Colonic mucosa (tissue), 4 donors: ENCODE data around the gene TMEM81. TPM values are rescaled to one million over a fixed set of nuclear protein-coding genes. Genes with fewer than 3 reads are reported as not detected.

ENCODE experiments used
- DNase-seq: peaks from one replicate; pipeline ENCODE4 v3.0.0-alpha.2; 2020
- H3K27ac ChIP-seq: fragments of 200-600 bp; one replicate; pipeline ENCODE4 v1.8.0; 2021
- H3K27me3 ChIP-seq: fragments of 200-600 bp; one replicate; pipeline ENCODE4 v1.8.0; 2021
- H3K36me3 ChIP-seq: fragments of 200-600 bp; one replicate; pipeline ENCODE4 v1.8.0; 2021
- H3K4me1 ChIP-seq: fragments of 200-600 bp; one replicate; pipeline ENCODE4 v1.8.0; 2021; ENCODE audit warnings: mild to moderate bottlenecking
- H3K4me3 ChIP-seq: fragments of 200-600 bp; one replicate; pipeline ENCODE4 v1.8.0; 2021
- H3K9ac ChIP-seq, 2 donors: one replicate each; pipeline ENCODE4 v1.7.0; 2013; ENCODE audit warnings: control low read depth in 2 of 2, low read depth in 2 of 2, low read length in 2 of 2
- H3K9me3 ChIP-seq: fragments of 200-600 bp; one replicate; pipeline ENCODE4 v1.8.0; 2021
- intact Hi-C: fragments of 100-400 bp; cut with DNase I; formaldehyde crosslinking; loops from one replicate; pipeline ENCODE4 v1.14.1; 2022
- total RNA-seq, 2 donors: library from RNA; stranded (reverse); fragmentation: NEBNext Ultra II Directional in 1 of 2; extraction: Animal tissue kit (Norgen Biotek cat#: 25700) in 1 of 2; gene quantifications; one replicate each; pipeline ENCODE4 v1.2.1, GENCODE V29; 2021
- TF ChIP-seq, protein P1 (sequence below): fragments of 200-600 bp; IDR thresholded peaks from one replicate; pipeline ENCODE4 v1.8.0; 2022; ENCODE audit warnings: antibody characterized with exemption, mild to moderate bottlenecking
- donor health status: healthy.
- donor health status: DM: no; HTN: no; CAD: no.
- donor health status: DM: no; HTN: no; CAD: no.

TMEM81 gene
- total RNA-seq: 1 to 10 TPM; 2.4 to 2.5 TPM

DNA sequence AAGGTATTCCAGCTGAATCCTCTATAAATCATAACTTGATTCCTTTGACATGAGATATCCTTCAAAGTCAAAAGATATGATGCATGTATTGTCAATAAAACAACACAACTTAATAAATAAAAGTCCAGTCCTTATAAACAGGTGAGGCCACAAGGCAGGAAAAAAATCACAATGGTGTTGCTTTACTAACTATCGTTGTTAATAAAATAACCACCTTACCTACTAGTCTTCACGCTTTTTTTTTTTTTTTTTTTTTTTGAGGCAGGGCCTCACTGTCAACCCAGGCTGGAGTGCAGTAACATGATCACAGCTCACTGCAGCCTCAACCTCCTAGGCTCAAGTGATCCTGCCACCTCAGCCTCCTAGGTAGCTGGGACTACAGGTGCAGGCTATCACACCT lies at the start of gene TMEM81:
TSS of gene TMEM81 (minus strand) at position 101 of the 400 bp plus-strand sequence. CDS start 140 bp downstream, outside the sequence.
- intact Hi-C loops: no loop called here
- DNase-seq: no peak
- no peak within 1 kb of the TSS for H3K27ac ChIP-seq
- H3K4me3 ChIP-seq: no peak within 1 kb of the TSS
- H3K9ac ChIP-seq: no peak within 1 kb of the TSS
- H3K27me3 ChIP-seq: no peaks in the 10 kb centered on the region
- H3K4me1 ChIP-seq: no peaks in the 10 kb centered on the region
- no peaks in the 10 kb centered on the region for H3K9me3 ChIP-seq
- TF ChIP-seq, protein P1, sequence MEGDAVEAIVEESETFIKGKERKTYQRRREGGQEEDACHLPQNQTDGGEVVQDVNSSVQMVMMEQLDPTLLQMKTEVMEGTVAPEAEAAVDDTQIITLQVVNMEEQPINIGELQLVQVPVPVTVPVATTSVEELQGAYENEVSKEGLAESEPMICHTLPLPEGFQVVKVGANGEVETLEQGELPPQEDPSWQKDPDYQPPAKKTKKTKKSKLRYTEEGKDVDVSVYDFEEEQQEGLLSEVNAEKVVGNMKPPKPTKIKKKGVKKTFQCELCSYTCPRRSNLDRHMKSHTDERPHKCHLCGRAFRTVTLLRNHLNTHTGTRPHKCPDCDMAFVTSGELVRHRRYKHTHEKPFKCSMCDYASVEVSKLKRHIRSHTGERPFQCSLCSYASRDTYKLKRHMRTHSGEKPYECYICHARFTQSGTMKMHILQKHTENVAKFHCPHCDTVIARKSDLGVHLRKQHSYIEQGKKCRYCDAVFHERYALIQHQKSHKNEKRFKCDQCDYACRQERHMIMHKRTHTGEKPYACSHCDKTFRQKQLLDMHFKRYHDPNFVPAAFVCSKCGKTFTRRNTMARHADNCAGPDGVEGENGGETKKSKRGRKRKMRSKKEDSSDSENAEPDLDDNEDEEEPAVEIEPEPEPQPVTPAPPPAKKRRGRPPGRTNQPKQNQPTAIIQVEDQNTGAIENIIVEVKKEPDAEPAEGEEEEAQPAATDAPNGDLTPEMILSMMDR: no peak
- H3K36me3 ChIP-seq: peaks cover 7% of the 10 kb centered on the region

DNA sequence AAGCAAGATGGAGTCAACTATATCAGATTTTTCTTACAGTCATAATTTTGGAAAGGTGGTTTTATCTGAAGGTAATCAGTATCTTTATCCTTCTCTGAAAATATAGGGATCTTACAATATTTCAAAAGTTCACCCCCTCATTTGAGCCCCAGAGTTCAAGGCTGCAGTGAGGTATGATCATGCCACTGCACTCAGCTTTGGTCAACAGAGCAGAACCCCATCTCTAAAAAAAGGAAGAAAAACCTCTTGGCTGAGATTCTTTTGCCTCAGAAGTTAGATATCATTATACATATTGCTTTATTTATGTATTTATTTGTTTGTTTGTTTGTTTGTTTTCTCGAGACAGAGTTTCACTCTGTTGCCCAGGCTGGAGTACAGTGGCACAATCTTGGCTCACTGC lies 49.0 kb upstream of the TMEM81 start:
- TF ChIP-seq, protein P1: no peak
- Histone ChIP-seq H3K9me3 (no peaks in the 10 kb centered on the region), H3K27me3 (no peaks in the 10 kb centered on the region), H3K9ac (no peak overlapping the region), H3K4me3 (no peak overlapping the region), H3K36me3 (no peaks in the 10 kb centered on the region), H3K4me1 (no peaks in the 10 kb centered on the region), H3K27ac (no peak overlapping the region)
- no peak for DNase-seq
- intact Hi-C loops: no loop called here

DNA sequence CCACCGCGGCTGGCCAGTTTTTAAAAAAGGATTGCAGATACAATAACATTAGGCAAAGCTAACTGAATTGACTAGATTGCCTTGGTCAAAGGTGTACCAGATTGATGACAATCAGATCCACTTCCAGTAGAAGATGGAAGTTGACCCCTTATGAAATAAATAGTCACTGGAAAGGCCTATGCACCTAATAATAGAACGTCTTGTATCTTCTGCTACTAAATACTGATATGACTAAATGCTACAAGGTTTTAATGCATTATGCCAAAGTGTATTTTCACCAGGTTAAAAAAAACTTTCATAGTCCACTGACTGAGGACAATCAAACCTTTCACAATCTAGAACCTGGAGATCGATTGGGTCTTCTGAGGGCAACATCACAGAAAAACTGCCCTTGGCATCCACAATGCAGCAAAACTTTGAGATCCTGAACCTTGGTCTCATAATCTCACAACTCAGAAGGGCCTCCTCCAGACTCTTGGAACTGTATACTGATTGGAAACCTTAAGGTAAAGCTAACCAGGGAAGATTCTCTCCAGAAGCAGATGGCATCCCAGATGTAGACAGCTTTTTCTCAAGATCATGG lies 45.3 kb upstream of the TMEM81 start:
- H3K9me3 ChIP-seq: no peaks in the 10 kb centered on the region
- H3K4me1 ChIP-seq: no peaks in the 10 kb centered on the region
- no peaks in the 10 kb centered on the region for H3K36me3 ChIP-seq
- TF ChIP-seq, protein P1: no peak
- H3K4me3 ChIP-seq: no peak overlapping the region
- no peak overlapping the region for H3K9ac ChIP-seq
- no peak overlapping the region for H3K27ac ChIP-seq
- H3K27me3 ChIP-seq: no peaks in the 10 kb centered on the region
- intact Hi-C loops: no loop called here
- DNase-seq: no peak

DNA sequence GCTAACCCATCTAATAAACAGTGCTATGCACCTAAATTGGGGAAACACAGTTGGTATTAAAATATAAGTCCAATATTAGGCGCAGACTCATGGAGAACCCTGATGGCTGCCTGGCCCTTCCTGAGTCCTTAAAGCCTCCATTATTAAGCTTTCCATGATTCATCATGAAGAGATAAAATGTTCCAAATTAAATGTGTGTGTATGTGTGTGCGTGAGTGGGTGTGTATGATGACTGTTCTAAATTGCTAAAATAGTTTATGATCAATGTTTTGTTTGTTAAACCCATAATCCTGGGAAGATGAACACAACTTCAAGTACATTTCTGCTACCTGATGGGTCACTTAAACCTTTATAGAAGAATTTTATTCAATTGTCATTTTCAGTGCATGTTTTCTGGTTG lies 43.8 kb upstream of the TMEM81 start:
- H3K27me3 ChIP-seq: no peaks in the 10 kb centered on the region
- peaks cover under 1% of the 10 kb centered on the region for H3K4me1 ChIP-seq
- H3K36me3 ChIP-seq: no peaks in the 10 kb centered on the region
- no peak overlapping the region for H3K4me3 ChIP-seq
- no peak for DNase-seq
- H3K9me3 ChIP-seq: no peaks in the 10 kb centered on the region
- no peak overlapping the region for H3K27ac ChIP-seq
- no peak overlapping the region for H3K9ac ChIP-seq
- TF ChIP-seq, protein P1: no peak
- intact Hi-C loops: no loop called here

- H3K36me3 ChIP-seq: no peaks in the 10 kb centered on the region
- no peak overlapping the region for H3K27ac ChIP-seq
- H3K4me1 ChIP-seq: peaks cover 4% of the 10 kb centered on the region
- H3K9ac ChIP-seq: no peak overlapping the region
- TF ChIP-seq, protein P1: no peak
- intact Hi-C loops: no loop called here
- H3K9me3 ChIP-seq: no peaks in the 10 kb centered on the region
- no peaks in the 10 kb centered on the region for H3K27me3 ChIP-seq
- H3K4me3 ChIP-seq: no peak overlapping the region
- no peak for DNase-seq
Measured at GRCh38 chr1:205127646-205128045, 43.4 kb upstream of the TMEM81 start.
